Endothelial cell (in vitro differentiated cells): ENCODE data around the gene ENKD1. TPM values are rescaled to one million over a fixed set of nuclear protein-coding genes. Genes with fewer than 3 reads are reported as not detected.

Experiments
- DNase-seq: peaks from one replicate; pipeline ENCODE4 v3.0.0; 2021; ENCODE audit warnings: low spot score
- H3K27ac Mint-ChIP-seq: one replicate; pipeline ENCODE4 v1.8.0; 2021; ENCODE audit warnings: mixed read lengths, inconsistent platforms; ENCODE audit not compliant: unreplicated experiment
- H3K27me3 Mint-ChIP-seq: one replicate; pipeline ENCODE4 v1.8.0; 2021; ENCODE audit warnings: mild to moderate bottlenecking, moderate library complexity, mixed read lengths, inconsistent platforms; ENCODE audit not compliant: unreplicated experiment
- H3K36me3 Mint-ChIP-seq: one replicate; pipeline ENCODE4 v1.8.0; 2021; ENCODE audit warnings: mild to moderate bottlenecking, low read depth, mixed read lengths, inconsistent platforms; ENCODE audit not compliant: unreplicated experiment
- H3K4me1 Mint-ChIP-seq: one replicate; pipeline ENCODE4 v1.8.0; 2021; ENCODE audit warnings: mild to moderate bottlenecking, mixed read lengths, inconsistent platforms; ENCODE audit not compliant: unreplicated experiment
- H3K4me3 Mint-ChIP-seq: one replicate; pipeline ENCODE4 v1.8.0; 2021; ENCODE audit warnings: mild to moderate bottlenecking, mixed read lengths, inconsistent platforms; ENCODE audit not compliant: unreplicated experiment
- H3K9me3 Mint-ChIP-seq: one replicate; pipeline ENCODE4 v1.8.0; 2021; ENCODE audit warnings: mixed read lengths, inconsistent platforms; ENCODE audit not compliant: unreplicated experiment
- CTCF ChIP-seq: fragments of 200-600 bp; sonication (generic); IDR thresholded peaks from one replicate; pipeline ENCODE4 v1.5.0; 2021; ENCODE audit warnings: antibody characterized with exemption; ENCODE audit not compliant: unreplicated experiment
- total RNA-seq: library from RNA; stranded (reverse); fragmentation: NEBNext Ultra II Directional; extraction: Animal tissue kit (Norgen Biotek cat#: 25700); gene quantifications from one replicate; pipeline ENCODE4 v1.2.1, GENCODE V29; 2021; ENCODE audit not compliant: unreplicated experiment

Gene ENKD1
- total RNA-seq, 1 donor from 2014 or later, result 9.9 TPM

DNA sequence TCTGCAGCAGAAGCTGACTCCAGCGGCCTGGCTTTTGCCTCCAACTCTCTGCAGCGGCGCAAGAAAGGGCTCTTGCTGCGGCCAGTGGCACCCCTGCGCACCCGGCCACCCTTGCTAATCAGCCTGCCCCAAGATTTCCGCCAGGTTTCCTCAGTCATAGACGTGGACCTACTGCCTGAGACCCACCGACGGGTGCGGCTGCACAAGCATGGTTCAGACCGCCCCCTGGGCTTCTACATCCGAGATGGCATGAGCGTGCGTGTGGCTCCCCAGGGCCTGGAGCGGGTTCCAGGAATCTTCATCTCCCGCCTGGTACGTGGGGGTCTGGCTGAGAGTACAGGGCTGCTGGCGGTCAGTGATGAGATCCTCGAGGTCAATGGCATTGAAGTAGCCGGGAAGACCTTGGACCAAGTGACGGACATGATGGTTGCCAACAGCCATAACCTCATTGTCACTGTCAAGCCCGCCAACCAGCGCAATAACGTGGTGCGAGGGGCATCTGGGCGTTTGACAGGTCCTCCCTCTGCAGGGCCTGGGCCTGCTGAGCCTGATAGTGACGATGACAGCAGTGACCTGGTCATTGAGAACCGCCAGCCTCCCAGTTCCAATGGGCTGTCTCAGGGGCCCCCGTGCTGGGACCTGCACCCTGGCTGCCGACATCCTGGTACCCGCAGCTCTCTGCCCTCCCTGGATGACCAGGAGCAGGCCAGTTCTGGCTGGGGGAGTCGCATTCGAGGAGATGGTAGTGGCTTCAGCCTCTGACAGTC is 4.5 kb downstream of the ENKD1 start:
- Mint-ChIP-seq H3K4me1 (peaks cover 8% of the 10 kb centered on the region), H3K4me3 (no peak overlapping the region), H3K9me3 (no peaks in the 10 kb centered on the region), H3K27me3 (peaks cover 20% of the 10 kb centered on the region), H3K27ac (peak overlapping the region; percentile 52), H3K36me3 (peaks cover 7% of the 10 kb centered on the region)
- no peak for TF ChIP-seq CTCF
- no peak for DNase-seq

- peaks cover 7% of the 10 kb centered on the region for H3K36me3 Mint-ChIP-seq
- peak overlapping the region; percentile 91 for H3K4me3 Mint-ChIP-seq
- H3K4me1 Mint-ChIP-seq, result peaks cover 8% of the 10 kb centered on the region
- DNase-seq, result peak; percentile 48
- no peak for TF ChIP-seq CTCF
- peaks cover 19% of the 10 kb centered on the region for H3K27me3 Mint-ChIP-seq
- no peaks in the 10 kb centered on the region for H3K9me3 Mint-ChIP-seq
- H3K27ac Mint-ChIP-seq, result peak overlapping the region; percentile 67
These were observed 5.3 kb downstream of the ENKD1 start for GRCh38 chr16:67661101-67661761.

GRCh38 chr16:67660564-67661028 is 6.0 kb downstream of the ENKD1 start, which contains the start of gene PARD6A:
TSS of gene PARD6A (plus strand) at chr16:67660960. CDS start at chr16:67661039, 79 bp downstream.
- Mint-ChIP-seq H3K9me3 (no peaks in the 10 kb centered on the region), H3K4me3 (peak within 1 kb of the TSS; percentile 92), H3K27me3 (peaks cover 22% of the 10 kb centered on the region), H3K27ac (peak within 1 kb of the TSS; percentile 75), H3K36me3 (peaks cover 10% of the 10 kb centered on the region), H3K4me1 (peaks cover 8% of the 10 kb centered on the region)
- DNase-seq, result peak; percentile 84
- TF ChIP-seq CTCF, result no peak

DNA sequence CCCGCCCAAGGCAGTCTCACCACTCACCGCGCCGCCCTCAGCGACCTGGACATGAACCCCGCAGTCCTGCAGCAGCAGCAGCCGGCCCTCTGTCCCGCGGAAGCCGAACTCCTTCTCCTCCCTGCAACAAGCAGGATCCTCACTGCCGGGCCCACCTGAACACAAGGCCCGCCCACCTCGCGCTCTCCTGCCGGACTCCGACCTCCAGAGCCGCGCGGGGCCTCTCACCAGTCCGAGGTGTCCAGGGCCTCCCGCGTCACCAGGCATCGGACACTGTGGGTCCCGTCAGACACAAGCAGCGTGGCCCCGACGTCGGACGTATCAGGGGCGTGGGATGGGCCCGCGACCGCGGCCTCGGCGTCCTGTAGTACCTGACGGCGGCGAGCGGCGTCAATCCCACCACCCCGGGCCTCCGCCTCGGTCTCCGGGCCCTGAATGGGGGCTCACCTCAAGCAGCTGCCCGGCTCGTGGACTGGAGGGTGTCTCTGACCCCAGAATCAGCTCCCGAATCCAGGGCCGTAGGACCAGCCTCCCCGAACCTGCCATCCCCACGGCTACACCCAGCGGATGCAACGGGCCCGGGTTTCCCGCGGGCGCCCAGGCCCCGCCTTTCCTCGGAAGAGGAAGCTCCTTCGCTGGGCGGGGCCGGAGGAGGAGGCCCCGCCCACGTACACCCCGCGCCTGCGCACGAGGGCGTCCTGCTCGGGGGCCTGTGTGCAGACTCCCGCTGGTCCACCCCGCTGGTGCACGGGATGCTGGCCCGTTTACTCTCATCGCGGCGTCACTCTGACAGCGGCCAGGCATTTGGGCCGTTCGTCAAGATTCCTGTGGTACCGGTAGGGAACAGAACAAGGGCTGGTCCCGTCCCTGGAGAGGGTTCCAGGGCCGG is 6.6 kb downstream of the ENKD1 start, which contains the start of gene ACD:
ACD (minus strand) TSS at position 586 of the 889 bp plus-strand sequence; CDS start at position 546, 40 bp downstream.
- DNase-seq, result peak; percentile 90
- H3K27ac Mint-ChIP-seq, result peak within 1 kb of the TSS; percentile 75
- H3K4me1 Mint-ChIP-seq, result peaks cover 8% of the 10 kb centered on the region
- H3K4me3 Mint-ChIP-seq, result peak within 1 kb of the TSS; percentile 92
- TF ChIP-seq CTCF, result no peak
- peaks cover 13% of the 10 kb centered on the region for H3K36me3 Mint-ChIP-seq
- no peaks in the 10 kb centered on the region for H3K9me3 Mint-ChIP-seq
- peaks cover 27% of the 10 kb centered on the region for H3K27me3 Mint-ChIP-seq
